ENCODE results near the gene CARS1.

CARS1 gene

DNA sequence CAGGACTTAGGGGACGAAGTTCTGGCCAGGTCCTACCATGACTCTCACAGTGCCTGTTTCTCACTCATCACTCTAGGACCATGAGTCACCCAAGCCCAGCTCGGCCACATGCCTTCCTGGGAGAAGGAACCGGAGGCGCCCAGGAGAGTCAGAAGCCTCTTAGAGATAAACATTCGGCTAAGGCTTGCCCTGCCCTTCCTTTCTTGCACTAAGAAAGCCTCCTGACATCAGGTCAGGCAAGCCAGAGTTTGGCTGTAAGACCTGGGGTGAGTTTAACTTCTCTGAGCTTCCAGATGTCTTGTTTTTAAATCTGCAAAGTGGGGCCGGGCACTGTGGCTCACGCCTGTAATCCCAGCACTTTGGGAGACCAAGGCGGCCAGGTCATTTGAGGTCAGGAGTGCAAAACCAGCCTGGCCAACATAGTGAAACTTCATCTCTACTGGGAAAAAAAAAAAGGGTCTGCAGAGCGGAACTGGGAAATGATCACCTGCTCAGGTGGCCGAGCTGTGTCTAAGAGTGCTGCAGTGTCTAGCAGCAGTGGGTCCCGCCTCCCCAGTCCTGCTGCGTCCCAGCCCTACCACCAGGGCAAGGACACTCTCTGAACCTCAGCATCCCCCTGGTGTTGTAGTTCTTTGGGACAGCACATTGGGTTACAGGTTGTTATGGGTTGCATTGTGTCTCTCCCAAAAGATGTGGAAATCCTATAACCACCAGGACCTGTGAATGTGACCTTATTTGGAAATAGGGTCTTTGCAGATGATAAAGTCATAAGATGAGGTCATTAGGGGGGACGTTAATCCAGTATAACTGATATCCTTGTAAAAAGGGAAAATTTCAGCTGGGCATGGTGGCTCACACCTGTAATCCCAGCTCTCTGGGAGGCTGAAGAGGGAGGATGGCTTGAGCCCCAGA, 1.8 kb upstream of the CARS1 start:
- DNase-seq = no peak

DNA sequence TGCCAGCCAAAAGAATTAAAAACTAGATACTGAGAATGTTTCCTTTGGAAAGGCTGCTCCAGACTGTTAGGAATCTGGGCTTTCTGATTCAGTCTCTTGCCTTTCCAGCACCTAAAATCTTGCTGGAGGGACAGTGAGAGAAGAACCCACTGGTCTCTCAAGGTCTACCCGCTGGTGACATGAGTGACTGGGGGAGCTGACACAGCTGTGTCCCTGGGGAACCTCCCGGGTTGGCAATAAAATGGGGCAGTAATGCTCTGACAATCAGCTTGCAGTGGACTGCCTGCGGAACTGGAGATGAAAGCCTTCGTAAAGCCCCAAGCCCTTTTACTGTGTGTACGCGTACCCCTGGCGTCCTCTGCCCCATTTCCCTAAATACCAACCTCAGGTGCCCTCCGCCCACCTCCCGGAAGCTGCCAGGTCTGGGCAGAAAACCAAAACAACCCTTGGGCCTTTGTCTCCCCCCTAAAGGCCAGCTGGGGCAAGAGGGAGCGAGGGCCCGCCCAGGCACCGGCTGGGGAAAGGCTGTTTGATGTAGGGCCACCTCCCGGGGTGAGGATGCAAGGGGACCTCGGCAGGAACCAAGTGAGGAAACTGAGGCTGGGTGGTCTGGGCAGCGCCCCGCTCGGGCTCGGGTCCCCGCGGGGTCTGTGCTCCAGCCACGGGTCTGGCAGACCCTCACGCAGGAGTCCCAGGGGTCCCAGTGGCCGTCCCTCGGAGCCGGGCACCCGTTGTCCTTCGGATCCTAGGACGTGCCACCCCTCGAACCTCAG, 741 bp downstream of the CARS1 start:
- no peak for DNase-seq

DNA sequence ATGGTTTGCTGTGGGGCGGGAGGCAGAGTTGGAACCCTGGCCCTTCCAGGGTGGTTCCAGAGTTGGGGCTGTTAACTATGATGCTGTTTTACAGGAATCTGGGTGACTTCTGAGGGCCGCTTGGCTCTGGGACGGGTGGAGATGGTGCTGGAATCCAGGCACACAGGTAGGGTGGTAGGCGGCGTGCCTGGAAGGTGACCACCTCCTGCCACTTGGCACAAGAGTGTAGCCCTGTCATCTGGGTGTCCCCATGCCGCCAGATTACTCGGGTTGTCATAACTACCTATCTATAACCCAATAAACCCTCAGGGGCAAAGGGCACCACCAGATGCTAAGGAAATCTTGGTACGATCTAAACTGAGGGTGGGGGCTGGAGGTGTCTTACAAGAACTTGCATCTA, 1.3 kb downstream of the CARS1 start:
- DNase-seq = no peak

DNA sequence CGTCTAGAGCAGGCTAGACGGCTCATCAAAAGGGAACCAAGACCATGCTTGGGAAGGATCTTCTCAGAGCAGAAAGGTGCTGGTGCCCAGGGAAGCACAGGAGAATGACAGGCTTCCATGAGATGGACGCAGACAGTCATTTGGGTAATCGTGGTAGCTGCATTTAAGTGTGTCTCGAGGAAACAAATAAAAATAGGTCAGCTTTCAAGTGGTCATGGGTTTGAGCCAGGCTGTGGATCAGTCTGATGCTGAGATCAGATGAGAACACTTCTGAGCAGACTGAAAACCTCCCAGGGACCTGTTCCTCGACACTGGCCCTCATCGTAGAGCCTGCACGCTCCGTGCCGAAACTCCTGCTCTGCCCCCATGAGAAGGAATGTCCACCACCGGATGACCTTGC, 4.7 kb downstream of the CARS1 start:
- DNase-seq = no peak

DNA sequence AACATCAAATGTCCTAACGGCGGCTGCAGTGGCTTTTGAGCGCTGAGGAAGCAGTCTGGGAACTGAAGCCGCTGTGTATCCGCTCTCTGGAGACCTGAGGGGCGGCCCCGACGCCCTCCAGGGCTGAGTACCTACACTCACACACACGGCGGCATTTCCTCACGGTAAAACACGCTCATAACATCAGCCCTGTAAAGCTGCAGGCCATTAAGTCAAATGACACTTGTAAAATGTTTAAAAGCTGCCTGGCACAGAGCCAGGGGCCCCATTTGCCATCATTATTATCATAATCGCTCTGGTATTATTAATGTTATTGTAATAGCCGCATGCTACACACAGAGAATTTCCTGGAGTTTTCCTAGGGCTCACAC, 5.1 kb downstream of the CARS1 start:
- DNase-seq = no peak

DNA sequence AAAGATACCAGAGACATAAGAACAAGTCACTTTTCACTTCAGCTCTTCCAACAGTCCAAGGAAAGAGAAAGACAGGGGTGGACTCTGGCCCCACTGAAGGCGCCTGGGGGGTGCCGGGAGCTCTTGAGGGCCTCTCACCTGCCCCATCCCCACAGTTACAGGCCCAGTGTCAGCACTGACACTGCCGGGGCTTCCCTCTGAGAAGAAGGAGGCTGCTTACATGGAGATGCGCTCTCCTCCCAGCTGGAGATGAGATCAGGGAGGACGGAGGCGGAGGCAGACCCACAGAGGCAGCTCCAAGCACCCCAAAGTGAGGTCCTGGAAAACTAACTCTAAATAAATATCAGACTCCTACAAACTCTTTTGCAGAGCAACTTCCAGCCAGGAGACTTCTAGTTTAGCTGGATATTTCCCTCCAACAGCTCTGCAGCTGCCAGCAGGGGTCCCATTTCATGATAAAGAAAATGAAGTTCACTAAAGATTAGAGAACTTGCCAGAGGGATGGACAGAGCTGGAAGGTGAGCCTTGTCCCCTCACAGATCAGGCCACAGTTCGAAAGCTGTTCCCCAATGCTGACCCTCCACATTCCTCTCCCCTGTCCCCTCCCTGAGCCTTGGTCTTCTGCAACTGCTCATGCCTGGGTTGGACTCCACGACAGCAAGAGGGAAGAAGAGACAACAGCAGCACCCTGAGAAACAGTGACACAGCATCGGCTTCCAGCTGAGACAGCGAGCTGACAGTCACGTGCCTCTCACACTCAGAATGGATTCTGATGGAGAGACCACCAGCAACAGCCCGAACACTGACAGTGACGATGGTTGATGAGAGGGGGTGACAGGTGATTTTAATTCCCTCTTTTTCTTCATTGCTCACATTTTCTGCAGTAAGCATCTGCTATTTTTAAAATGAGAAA, 5.8 kb downstream of the CARS1 start:
- DNase-seq = no peak

DNA sequence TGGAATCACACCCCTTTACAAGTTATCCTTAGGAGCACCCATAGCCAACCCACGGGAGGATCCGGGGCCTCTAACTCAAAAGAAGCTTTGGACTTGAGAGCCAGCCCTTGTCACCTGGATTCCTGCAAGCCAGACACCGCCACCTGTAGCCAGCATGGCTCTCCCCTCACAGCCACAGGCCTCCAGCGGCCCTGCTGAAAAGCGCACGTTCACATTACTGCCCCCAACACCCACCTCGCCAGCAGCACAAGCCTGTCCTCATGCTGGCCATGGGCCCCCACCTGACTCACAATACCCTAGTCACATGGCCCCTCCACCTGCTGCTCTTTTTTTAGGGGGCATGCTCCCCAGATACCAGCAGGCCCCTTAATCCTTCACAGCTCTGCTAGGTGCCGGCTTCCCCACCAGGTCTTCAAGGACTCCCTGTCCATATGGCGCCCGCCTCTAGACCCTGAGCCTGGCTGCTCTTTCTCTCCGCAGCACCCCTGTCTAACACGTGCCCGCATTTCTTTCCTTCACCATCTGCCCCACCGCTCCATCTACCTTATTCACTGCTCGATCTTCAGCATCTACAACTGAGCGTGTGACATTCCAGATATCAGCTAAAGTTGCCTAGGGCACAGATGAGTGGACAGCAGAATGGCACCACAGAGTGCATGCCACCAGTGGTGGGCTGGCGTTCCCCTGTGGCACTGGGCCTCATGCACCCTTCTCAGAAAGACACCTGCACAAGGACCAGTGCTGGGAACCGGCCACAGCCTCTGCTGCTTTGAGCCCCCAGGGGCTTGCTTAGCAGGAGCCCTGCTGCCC, 6.6 kb downstream of the CARS1 start:
- no peak for DNase-seq

DNA sequence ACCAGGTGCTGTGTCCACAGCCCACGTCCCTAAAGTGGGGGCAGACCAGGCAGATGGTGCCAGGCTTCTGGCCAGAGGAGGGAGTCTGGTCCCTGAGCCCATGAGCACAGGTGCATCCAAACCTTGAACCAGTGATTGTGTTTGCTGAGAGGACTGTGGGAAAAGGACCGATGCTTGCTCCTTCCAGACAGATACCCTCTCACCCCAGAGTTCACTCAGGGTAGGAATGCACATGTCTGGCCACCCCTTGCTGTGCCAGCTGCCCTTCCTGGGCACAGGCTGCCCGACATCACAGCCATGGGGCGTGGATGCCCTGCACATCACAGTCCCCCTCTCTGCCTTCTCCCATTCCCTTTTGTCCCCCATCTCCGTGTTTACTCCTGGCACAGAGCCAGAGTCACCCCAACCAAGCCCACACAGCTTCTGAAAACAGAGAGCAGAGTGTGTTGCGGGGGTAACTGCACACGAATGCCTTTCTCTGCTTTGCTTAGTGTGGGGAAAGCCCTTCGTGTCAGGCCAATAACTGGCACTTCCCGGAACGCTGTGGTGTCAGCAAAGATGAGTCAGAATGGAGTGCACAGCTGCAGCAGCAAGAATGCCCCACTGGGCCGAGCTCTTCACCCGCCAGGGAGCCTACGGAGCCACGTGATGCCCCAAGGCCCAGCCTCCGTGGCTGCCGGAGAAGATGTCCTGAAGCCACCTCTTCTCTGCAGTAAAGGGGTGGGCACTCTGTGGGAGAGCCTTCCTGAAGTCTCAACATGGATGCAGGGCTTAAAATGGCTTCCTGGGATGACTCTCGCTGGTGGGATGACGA, 7.6 kb downstream of the CARS1 start:
- no peak for DNase-seq

DNA sequence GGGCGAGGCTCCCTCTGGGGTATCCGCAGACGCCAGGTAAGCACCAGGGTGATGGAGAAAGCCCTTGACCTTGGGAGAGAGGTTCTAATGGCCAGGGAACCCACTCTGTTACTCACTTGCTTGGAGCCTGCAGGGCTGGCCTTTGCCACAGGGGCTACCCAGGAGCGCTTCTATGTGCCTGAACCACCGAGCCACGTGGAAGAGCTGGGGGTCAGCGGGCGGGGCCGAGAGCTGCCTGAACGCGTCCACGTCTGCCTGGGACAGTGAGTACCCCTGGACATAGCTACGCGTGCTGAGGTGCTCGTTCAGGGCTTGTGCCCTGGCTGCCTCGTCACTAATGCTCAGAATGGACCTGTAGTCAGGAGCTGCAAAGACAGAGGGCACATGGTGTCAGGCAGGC, 9.6 kb downstream of the CARS1 start:
- no peak for DNase-seq

DNA sequence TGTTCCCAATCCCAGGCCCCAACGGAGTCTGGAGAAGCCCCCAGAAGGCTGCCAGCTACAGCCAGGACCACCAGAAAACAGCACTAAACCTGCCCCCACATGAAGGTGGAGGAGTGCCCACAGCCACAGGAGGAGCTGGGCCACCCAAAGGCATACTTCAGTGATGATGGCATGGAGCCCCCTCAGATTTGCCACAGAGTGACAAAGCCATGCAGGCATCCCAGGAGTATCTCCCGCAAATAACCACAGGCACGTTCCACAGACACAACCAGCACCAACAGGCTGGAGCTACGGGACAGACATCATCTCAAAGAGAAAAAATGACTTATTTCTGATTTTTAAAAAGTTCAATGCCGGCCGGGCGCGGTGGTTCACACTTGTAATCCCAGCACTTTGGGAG, 10.6 kb downstream of the CARS1 start:
- no peak for DNase-seq

DNA sequence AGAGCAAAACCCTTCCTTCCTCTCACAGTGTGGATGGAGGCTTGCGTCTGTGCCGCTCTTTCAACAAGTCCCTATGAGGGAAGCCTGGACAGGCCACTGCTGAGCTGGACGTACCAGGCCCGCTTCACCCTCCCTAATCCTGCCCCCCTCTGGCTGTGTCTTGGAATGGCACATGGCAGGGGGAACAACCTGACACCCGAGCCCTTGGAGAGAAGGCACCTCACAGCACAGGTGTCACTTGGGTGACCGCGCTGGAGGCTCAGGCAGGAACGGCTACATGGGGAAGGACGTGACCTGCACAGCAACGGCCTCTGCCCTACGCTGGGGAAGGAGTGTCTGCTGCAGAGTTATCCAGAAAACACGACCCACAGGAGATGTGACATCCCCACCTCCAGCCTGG, 11.0 kb downstream of the CARS1 start:
- no peak for DNase-seq

DNA sequence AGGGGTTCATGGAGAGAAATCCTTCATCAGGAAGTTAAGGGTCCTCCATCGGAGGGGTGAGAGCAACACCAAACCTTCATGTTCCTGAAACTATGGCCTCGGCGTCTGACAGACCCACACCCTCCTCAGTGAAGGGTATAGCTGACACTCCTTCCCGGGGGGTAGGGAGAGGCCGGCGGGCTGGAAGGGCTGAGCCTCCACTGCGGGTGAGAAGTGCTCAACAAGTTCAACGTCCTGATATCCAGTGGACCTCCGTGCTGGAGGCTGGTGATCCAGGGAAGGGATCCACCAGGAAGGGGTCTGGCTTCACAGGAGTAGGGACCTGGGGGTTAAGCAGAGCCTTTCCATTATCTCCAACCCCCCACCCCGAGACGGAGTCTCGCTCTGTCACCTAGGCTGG, 12.3 kb downstream of the CARS1 start:
- DNase-seq = no peak

DNA sequence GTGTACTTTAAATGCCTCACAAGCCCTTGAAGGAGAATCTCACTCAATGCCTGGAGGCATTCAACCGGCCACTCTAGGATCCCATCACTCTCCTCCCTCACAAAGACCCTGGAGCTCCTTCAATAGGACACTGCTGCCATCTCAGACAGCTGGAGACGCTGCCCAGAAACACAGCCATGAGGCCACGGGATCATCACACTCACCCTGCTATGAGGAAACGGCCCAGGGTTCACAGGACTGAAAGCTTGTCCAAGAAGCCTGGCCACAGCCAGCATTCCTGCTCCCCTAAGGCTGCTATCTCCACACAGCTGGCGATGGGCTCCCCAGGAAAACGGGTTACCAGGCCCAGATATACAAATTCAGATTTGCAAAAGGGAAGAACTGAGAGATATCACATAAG, 13.2 kb downstream of the CARS1 start:
- DNase-seq = no peak

DNA sequence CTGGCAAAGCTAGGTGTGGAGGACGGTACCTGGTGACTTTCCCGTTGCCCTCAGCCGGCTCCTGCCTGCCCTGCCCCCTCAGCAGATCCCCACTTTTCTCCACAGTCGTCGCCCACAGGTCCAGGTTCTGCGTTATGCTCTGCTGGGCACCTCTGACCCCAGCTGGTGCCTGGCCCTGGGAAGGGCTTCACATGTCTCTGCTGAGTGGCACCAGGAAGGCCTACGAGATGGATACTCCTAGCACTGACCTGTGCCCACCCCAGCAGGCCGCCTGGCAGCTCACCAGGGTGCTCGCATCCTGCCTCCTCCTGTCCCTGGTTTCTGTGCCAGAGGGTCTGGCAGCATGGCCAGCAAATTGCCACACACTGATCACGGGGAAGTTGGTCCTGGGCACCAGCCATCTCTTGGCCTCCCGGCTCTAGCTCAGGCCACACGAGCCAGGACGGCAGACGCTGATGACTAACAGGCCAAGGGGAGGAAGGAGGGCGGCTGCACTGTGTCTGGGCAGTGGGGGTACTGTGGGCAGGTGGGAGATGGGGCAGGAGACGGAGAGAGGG, 13.8 kb downstream of the CARS1 start:
- no peak for DNase-seq

DNA sequence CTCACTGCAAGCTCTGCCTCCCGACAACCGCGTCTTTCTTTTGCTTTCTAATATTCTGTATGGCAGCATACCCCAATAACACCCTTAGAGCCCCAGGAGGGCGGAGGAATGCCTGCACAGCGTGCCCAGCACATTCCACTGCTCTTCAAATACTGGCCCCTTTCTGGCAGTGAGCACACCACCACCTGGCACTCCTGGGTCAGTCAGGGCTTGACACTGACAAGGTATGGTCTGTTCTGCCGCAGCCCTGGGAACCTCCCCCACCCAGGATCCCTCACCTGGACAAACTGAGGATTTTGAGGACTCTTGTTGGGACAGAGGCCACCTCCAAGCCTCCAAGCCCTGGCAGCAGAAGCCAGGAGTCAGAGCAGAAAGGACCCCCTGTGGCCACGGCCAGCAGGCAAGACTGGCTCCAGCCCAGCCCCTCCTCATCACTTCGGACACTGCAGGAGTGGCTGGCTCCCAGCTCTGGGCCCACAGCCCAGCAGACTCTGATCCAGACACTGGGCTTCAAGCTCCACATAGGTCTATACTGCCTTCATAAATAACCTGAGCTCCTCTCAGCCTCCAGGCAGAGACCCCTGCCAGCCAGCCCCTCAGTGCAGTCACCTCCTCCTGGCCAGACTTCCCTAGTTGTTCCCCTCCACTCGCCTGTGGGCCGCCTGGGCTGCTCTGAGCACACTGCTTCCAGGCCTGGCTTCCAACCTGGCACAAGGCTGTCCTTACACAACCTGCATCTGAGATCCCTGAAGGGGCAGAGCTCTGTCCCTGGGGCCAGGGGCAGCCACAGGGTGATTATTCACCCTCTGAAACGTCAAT, 14.5 kb downstream of the CARS1 start:
- no peak for DNase-seq

DNA sequence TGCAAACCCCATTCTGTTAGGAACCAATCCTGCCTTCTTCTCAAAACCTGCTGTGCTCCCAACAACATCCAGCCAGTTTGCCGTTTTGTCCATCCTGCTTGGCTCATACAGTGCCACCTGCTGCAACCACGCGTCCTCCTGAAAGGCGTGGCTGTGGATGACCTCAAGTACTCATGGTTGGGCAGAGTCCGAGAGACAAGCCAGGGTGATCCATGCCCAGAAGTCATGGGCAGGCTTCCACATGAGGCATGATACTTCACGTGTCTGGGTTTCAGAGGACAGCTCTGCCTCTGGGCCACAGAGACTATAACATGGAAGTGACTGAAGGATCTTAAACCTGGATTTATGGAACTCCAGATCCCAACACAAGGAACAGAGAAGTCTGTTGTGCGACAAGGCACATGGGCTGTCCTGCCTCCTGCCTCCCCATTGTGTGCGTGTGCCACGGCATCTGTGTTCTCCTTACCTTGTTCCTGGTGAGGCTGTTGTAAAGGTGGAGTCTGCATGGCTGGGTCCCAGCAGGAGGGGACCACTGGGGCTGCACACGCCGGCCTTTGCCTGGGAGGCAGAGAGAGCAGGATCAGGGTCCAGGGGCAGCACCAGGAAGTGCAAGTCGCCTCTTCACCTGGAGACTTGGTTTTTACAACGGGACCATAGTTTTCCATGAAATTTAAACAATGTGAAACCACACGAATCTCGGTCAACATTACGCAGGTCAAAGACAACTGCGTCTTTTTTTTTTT, 15.4 kb downstream of the CARS1 start:
- DNase-seq = no peak

DNA sequence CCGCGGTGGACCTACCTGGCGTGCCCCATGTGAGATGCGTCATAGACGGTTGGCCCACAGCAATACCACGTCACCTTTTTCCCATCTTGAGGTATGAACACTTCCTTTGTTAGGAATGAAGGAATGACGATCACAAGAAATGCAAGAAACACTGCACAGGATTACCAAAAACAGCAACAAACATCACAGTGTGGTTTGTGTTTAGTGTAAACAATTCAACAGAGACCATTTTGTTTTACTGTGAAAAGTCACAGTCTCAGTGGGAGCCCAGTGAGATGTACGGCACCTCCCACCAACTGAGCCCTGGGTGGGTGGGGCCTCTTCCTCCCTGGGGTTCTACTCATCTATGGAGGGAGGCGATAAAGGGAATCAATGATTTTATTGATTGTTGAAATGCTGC, 16.3 kb downstream of the CARS1 start:
- no peak for DNase-seq

DNA sequence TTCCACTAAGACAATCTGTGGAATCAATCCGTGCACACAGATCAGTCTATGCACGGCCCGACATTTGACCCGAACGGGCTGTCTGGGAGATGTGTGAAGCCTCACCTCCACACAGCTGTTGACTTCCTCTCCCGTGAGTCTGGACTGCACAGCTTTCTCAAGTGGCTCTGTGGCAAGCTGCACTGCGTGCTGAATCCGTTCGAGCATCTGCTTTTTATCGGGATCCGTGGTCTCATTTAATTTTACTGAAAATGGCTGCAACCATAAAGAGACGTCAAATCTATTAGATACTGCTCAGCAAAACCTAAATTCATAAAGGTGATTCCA, 19.3 kb downstream of the CARS1 start:
- no peak for DNase-seq

DNA sequence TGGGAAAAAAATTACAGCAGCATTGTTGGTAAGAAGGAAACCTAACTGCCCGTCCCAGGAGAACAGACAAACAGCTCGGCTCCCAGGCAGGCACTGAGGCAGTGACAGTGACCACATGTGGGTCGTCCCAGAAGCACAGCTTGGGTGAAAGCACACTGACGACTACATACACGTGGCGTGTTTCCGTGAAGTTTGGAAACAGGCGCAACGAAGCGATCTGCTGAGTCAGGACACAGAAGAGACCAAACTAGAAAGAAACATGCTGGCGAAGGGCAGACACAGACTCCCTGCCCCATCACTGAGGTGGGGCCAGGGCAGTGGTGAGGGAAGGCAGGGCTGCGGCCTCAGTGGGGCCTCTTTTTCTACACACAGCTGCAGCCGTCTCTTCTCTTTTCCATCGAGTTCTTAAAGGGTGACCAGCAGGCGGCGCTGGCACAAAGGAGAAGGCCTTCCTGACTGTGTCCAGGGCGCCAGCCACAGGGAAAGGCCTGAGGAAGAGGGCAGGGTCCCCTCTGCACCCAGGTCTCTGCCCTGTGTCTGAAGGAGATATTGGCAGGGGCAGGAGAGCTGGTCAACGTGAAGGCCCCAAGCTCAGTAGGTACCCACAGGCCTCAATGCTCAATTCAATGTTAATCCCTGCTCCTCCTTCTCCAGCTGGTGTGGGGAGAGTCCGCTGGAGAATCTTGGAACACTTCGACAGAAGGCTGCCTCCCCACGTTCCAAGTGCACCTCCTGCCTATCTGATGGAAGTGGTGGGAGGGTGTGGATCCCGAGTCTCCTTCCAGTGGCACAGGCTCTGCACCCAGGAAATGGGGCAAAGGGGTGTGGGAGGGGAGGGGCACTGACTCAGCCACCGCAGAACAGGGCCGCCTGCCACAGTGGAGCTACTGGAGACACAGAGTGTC, 19.9 kb downstream of the CARS1 start:
- no peak for DNase-seq
